Measurements from ENCODE around the gene RREB1.

DNA sequence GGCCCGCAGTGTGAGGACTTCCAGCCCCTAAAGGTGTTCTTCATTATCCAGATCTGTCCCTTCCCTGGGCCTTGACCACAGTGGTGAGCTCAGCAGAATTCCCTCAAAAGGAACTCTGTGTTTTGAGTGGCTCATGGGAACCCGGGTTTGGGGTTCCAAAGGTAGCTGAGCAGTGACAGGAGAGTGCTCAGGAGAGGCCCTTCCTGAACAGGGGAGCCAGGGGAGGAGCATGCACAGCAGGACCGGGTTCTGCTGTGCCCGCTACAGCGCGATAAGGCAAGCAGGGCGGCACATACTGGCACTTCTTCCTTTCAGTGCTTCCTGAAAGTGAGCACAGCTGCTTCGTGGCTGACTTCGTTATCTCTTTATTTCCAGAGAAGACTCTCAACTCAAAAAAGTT, 117.0 kb downstream of the RREB1 start:
- TF ChIP-seq POLR2A (IDR thresholded peaks at IDR 0.05), result no peak
- TF ChIP-seq, protein P1, sequence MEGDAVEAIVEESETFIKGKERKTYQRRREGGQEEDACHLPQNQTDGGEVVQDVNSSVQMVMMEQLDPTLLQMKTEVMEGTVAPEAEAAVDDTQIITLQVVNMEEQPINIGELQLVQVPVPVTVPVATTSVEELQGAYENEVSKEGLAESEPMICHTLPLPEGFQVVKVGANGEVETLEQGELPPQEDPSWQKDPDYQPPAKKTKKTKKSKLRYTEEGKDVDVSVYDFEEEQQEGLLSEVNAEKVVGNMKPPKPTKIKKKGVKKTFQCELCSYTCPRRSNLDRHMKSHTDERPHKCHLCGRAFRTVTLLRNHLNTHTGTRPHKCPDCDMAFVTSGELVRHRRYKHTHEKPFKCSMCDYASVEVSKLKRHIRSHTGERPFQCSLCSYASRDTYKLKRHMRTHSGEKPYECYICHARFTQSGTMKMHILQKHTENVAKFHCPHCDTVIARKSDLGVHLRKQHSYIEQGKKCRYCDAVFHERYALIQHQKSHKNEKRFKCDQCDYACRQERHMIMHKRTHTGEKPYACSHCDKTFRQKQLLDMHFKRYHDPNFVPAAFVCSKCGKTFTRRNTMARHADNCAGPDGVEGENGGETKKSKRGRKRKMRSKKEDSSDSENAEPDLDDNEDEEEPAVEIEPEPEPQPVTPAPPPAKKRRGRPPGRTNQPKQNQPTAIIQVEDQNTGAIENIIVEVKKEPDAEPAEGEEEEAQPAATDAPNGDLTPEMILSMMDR (IDR thresholded peaks at IDR 0.05), result no peak

All from testis (tissue), 2 donors.